ENCODE data around the gene MYL9. TPM values are rescaled to one million over a fixed set of nuclear protein-coding genes. Genes with fewer than 3 reads are reported as not detected.

MYL9 gene
- total and polyA plus RNA-seq, 10 of the 15 experiments (the other 5 are each of a cell fraction or from before 2014, with no cell fraction given): 0.28 to 1.7 (median 0.63) TPM; not detected in 3

GRCh38 chr20:36572701-36573102 is 31.4 kb downstream of the MYL9 start (continued):
- TF ChIP-seq ZBED1 (IDR thresholded peaks at IDR 0.05; ENCODE audit: borderline replicate concordance) (no peak), ZZZ3 (IDR thresholded peaks at IDR 0.05; ENCODE audit: control insufficient read depth, insufficient read length, low read depth) (no peak), NBN (IDR thresholded peaks at IDR 0.05) (peak; percentile 64; the same call in 1 of the 2 replicates), RBBP5 (conservative IDR thresholded peaks at IDR 0.05) (no peak), SMARCA5 (IDR thresholded peaks at IDR 0.05) (no peak; the same call in 1 of the 2 replicates), ATF7 (IDR thresholded peaks at IDR 0.05; ENCODE audit: low read depth) (0 out of 2 replicates have a peak, but pooled peaks have one; percentile 17), USF1 (IDR thresholded peaks at IDR 0.05; ENCODE audit: borderline replicate concordance, extremely low read length, insufficient read depth, low read depth, low read length) (no peak), SMAD1 (IDR thresholded peaks at IDR 0.05; ENCODE audit: low read depth, partially characterized antibody) (no peak), FOXK2 (IDR thresholded peaks at IDR 0.05) (peak; percentile 44; the same call in 1 of the 2 replicates), MLLT1 (IDR thresholded peaks at IDR 0.05) (peak; percentile 79; the same call in 1 of the 2 replicates), E2F4 (IDR thresholded peaks at IDR 0.05; ENCODE audit: low read depth, low read length) (no peak), NFYA (IDR thresholded peaks at IDR 0.05; ENCODE audit: borderline replicate concordance, low read depth, low read length) (no peak)
- TF ChIP-seq, protein P1, sequence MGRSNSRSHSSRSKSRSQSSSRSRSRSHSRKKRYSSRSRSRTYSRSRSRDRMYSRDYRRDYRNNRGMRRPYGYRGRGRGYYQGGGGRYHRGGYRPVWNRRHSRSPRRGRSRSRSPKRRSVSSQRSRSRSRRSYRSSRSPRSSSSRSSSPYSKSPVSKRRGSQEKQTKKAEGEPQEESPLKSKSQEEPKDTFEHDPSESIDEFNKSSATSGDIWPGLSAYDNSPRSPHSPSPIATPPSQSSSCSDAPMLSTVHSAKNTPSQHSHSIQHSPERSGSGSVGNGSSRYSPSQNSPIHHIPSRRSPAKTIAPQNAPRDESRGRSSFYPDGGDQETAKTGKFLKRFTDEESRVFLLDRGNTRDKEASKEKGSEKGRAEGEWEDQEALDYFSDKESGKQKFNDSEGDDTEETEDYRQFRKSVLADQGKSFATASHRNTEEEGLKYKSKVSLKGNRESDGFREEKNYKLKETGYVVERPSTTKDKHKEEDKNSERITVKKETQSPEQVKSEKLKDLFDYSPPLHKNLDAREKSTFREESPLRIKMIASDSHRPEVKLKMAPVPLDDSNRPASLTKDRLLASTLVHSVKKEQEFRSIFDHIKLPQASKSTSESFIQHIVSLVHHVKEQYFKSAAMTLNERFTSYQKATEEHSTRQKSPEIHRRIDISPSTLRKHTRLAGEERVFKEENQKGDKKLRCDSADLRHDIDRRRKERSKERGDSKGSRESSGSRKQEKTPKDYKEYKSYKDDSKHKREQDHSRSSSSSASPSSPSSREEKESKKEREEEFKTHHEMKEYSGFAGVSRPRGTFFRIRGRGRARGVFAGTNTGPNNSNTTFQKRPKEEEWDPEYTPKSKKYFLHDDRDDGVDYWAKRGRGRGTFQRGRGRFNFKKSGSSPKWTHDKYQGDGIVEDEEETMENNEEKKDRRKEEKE (IDR thresholded peaks at IDR 0.05): no peak

Measured in GM12878 (cell line).